Fibroblast of mammary gland (primary cell): ENCODE data around the gene MECR.

ENCODE experiments used
- DNase-seq: peaks from one replicate; pipeline ENCODE4 v3.0.0-alpha.2; 2010; ENCODE audit warnings: low read depth
- H3K4me3 ChIP-seq: 2 replicates; pipeline ENCODE4 v1.5.1; 2011; ENCODE audit warnings: low read depth, mild to moderate bottlenecking, low read length, moderate library complexity; ENCODE audit not compliant: control insufficient read depth
- TF ChIP-seq, protein P1 (sequence below): conservative IDR thresholded peaks from 2 replicates; pipeline ENCODE4 v1.5.1; 2011; ENCODE audit warnings: low read depth, low read length, inconsistent platforms; ENCODE audit not compliant: control insufficient read depth, insufficient read depth

MECR gene

DNA sequence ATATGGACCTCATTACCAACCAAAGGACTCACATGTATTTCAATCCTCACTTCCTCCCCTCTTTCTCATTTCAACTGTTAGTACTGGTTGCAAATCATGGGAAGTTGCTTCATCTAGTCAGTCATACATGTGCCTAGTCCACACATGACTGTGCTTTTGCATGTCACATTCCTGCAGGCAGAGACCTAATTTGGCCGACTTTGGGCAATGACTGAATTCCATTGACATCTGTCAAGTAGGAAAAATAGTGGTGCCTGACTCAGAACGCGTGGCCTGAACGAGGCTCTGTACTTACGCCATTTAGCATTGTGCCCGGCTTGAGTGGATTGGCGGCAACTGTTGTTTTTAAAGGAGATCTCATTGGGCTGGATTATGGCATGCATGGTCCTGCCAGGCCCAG is 23.6 kb upstream of the MECR start:
- no peak for DNase-seq
- H3K4me3 ChIP-seq: no peak overlapping the region
- TF ChIP-seq, protein P1, sequence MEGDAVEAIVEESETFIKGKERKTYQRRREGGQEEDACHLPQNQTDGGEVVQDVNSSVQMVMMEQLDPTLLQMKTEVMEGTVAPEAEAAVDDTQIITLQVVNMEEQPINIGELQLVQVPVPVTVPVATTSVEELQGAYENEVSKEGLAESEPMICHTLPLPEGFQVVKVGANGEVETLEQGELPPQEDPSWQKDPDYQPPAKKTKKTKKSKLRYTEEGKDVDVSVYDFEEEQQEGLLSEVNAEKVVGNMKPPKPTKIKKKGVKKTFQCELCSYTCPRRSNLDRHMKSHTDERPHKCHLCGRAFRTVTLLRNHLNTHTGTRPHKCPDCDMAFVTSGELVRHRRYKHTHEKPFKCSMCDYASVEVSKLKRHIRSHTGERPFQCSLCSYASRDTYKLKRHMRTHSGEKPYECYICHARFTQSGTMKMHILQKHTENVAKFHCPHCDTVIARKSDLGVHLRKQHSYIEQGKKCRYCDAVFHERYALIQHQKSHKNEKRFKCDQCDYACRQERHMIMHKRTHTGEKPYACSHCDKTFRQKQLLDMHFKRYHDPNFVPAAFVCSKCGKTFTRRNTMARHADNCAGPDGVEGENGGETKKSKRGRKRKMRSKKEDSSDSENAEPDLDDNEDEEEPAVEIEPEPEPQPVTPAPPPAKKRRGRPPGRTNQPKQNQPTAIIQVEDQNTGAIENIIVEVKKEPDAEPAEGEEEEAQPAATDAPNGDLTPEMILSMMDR: no peak

DNA sequence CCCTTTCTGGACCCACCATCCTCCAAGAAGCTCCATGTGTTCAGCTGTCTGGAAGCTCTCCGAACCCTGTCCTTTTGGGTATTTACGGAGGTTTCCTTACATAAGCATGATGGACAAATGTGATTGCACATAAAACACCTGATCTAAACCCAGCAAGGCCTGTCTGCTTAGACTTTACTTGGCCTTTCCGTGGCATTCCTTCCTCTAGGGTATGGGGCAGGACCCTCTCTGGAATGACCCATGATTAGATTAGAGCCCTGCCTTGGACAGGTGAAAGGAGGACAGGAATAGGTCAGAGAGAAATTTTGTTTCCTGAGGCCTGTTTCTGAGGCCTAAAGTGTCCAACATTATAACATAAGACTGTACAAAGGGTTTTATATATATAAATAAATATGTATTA is 22.4 kb upstream of the MECR start:
- no peak overlapping the region for H3K4me3 ChIP-seq
- TF ChIP-seq, protein P1: no peak
- no peak for DNase-seq

DNA sequence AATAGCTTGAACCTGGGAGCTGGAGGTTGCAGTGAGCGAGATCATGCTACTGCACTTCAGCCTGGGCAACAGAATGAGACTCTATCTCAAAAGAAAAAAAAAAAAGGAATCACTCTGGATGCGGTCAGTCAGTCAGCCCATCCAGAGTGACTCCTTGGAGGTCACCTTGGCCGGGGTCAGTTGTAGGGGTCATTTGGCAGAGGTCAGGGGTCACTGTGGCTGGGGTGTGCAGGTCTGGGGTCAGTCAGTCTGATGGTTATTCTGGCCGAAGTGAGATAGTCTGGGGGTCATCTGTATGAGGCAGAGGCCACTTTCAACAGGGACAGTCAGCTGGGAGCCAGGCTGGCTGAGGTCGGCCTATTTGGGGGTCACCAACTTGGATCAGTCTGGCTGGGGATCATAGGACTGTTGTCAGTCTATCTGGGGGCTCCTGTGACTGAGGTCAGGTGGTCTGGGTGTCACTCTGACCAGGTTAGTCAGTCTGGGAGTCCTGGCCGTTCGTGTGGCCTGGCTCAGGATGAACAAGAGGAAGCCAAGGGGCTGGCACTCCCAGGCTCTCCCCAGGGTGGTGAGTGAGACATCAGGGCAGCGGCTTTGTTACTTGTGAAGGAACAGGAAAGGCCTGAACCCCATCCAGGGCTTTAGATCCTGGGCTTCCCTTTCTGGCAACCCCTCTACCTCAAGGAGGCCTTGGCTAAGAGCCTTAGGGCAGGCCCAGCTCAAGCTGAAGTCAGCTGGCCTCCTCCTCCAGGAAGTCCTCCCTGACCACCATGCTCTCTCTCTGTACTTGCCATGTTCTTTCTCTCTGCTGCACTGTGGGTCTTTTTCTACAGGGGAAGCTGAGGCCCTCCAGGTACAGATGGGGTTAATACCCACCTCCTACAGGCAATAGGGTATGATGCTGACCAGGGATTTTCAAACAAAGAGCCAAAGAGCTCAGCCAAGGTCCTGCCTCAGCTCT is 20.7 kb upstream of the MECR start:
- no peak for DNase-seq
- no peak overlapping the region for H3K4me3 ChIP-seq
- TF ChIP-seq, protein P1: no peak

DNA sequence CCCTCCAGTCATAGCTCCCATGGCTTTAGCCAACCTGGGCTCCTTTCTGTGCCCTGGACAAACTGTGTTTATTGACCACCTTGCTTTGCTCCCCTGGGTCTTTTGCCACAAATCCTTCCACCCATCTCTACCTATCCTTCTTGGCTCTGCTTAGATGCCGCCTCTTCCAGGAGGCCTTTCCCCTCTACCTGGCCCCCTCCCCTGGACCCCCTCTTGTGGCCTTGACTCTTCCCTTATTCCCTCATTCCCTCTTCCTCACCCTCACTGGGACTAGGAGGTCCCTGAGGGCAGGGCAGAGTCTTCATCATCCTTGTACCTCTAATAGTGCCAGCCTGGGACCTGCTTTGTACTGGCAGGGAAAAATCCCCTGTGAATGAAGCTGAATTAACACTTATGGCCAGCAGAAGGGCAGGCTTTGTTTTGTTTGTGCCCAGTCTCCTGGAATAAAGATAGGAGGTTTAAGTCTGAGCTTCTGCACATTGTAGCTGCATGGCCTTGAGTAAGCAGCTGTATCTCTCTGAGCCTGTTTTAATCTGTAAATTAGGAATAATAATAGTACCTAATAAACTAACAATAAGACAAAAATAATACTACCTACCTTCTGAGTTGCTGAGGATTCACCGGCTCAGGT is 19.3 kb upstream of the MECR start:
- no peak for DNase-seq
- TF ChIP-seq, protein P1: no peak
- no peak overlapping the region for H3K4me3 ChIP-seq

DNA sequence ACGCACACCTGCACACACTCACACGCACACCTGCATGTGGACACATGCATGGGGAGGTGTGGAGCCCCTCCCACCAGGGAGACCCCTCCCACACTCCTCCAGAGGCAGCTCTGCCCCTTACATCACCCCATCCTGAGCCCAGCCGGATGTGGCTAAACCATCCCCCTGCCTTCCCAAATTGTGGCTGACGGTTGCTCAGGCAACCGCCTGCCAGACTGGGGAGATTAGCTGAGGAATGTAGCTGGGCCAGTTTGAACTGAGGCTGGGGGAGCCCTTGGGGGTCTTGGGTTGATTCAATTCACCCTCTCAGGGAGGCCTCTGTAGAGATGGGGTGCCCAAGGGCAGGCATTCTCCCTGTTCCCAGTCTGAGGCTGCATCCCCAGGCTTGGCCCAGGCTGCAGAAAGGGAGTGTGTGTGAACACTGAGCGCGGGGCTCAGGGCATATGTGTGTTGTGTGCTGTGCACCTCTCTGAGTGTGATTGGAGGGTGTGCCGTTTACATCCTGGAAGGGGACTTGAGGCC is 18.5 kb upstream of the MECR start:
- TF ChIP-seq, protein P1: no peak

DNA sequence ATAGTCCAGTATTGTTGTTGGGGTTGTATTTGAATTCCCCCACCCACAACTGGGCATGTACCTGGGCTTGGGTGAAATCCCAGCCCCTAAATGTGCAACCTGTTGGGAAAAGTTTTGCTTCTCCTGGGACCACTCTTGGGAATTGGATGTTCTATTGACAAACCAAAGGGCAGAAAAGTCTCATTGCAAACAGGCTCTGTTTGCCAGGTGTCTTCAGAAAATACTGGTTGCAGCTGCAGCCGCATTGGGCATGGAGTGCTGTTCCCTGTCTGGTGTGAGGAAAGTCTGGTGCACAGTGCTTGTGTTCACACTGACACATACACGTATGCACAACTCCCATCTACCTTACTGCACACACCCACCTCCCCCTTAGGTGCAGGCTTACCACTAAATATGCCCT is 17.7 kb upstream of the MECR start:
- no peak for DNase-seq
- TF ChIP-seq, protein P1: no peak

More for the DNA sequence above, 18.5 kb upstream of the MECR start:
- H3K4me3 ChIP-seq: no peak overlapping the region
- DNase-seq: no peak

More for the DNA sequence above, 17.7 kb upstream of the MECR start:
- H3K4me3 ChIP-seq: no peak overlapping the region
